Measurements from ENCODE around the gene PHF21A. TPM values are rescaled to one million over a fixed set of nuclear protein-coding genes. Genes with fewer than 3 reads are reported as not detected.
A peak's percentile ranks its signal among the peaks of the same experiment; 100 is the strongest.
"Not testable (repeated sequence)": the region's sequence is repeated elsewhere in the genome, so short reads cannot be mapped to it uniquely, and the experiment has no call there.

Gene PHF21A
- total RNA-seq, 4 donors from 2014 or later: 30.4 to 58.5 (median 49.4) TPM

GRCh38 chr11:45984192-45984591, 137.1 kb downstream of the PHF21A start:
- 74 to 80% methylated on average over 9 of the region's 9 CpGs for WGBS, 2 donors
- no peaks in the 10 kb centered on the region for H3K9me3 ChIP-seq
- H3K4me3 ChIP-seq: no peak overlapping the region
- H3K36me3 ChIP-seq: peaks cover 0 to 6% (median 0%) of the 10 kb centered on the region in 3 donors
- TF ChIP-seq EP300 (IDR thresholded peaks at IDR 0.05) (no peak), POLR2A (IDR thresholded peaks at IDR 0.05) (no peak), CTCF (IDR thresholded peaks at IDR 0.05) (no peak)
- DNase-seq (ENCODE audit: low spot score in 2 of 2): no peak
- peaks cover 0 to 25% (median 7%) of the 10 kb centered on the region in 4 donors for H3K4me1 ChIP-seq
- H3K27ac ChIP-seq: no peak overlapping the region
- no peaks in the 10 kb centered on the region for H3K27me3 ChIP-seq

GRCh38 chr11:45983471-45983845, 137.8 kb downstream of the PHF21A start:
- peaks cover 0 to 13% (median 4%) of the 10 kb centered on the region in 3 donors for H3K36me3 ChIP-seq
- WGBS, 2 donors: 51 to 68% methylated on average over 4 of the region's 4 CpGs
- H3K4me1 ChIP-seq: peaks cover 0 to 25% (median 7%) of the 10 kb centered on the region in 4 donors
- peak overlapping the region in 2 of 4 donors; percentile 20 to 54 for H3K27ac ChIP-seq
- H3K9me3 ChIP-seq: no peaks in the 10 kb centered on the region
- no peak overlapping the region for H3K4me3 ChIP-seq
- H3K27me3 ChIP-seq: no peaks in the 10 kb centered on the region
- no peak for DNase-seq (ENCODE audit: low spot score in 2 of 2)
- TF ChIP-seq POLR2A (IDR thresholded peaks at IDR 0.05) (no peak), EP300 (IDR thresholded peaks at IDR 0.05) (no peak), CTCF (IDR thresholded peaks at IDR 0.05) (no peak)

GRCh38 chr11:45982656-45983470, 138.4 kb downstream of the PHF21A start:
- H3K36me3 ChIP-seq: peaks cover 0 to 19% (median 10%) of the 10 kb centered on the region in 3 donors
- no peaks in the 10 kb centered on the region for H3K27me3 ChIP-seq
- H3K27ac ChIP-seq: peak overlapping the region in 2 of 4 donors; percentile 20 to 54
- no peaks in the 10 kb centered on the region for H3K9me3 ChIP-seq
- no peak for DNase-seq (ENCODE audit: low spot score in 2 of 2)
- H3K4me1 ChIP-seq: peaks cover 0 to 25% (median 7%) of the 10 kb centered on the region in 4 donors
- no peak overlapping the region for H3K4me3 ChIP-seq
- TF ChIP-seq CTCF (IDR thresholded peaks at IDR 0.05) (no peak), POLR2A (IDR thresholded peaks at IDR 0.05) (no peak), EP300 (IDR thresholded peaks at IDR 0.05) (peak in 1 of 2 donors; percentile 14)
- 23 to 38% methylated on average over 8 of the region's 8 CpGs for WGBS, 2 donors

GRCh38 chr11:45981826-45982225, 139.4 kb downstream of the PHF21A start:
- DNase-seq (ENCODE audit: low spot score in 2 of 2); H3K4me3 ChIP-seq; H3K27ac ChIP-seq; H3K27me3 ChIP-seq; H3K9me3 ChIP-seq: not testable (repeated sequence)
- 56 to 62% methylated on average over 5 of the region's 5 CpGs for whole genome bisulfite sequencing, 2 donors
- Histone ChIP-seq H3K4me1 (peaks cover 0 to 25% (median 7%) of the 10 kb centered on the region in 4 donors), H3K36me3 (peaks cover 0 to 28% (median 10%) of the 10 kb centered on the region in 3 donors)

- Histone ChIP-seq H3K9me3 (no peaks in the 10 kb centered on the region), H3K36me3 (peaks cover 0 to 47% (median 10%) of the 10 kb centered on the region in 3 donors), H3K4me3 (no peak overlapping the region), H3K4me1 (no peaks in the 10 kb centered on the region), H3K27ac (no peak overlapping the region), H3K27me3 (no peaks in the 10 kb centered on the region)
- DNase-seq (ENCODE audit: low spot score in 2 of 2): no peak
- 91 to 95% methylated on average over 1 of the region's 1 CpG for WGBS, 2 donors
- no peak for TF ChIP-seq CTCF (IDR thresholded peaks at IDR 0.05)
- no peak for TF ChIP-seq POLR2A (IDR thresholded peaks at IDR 0.05)
- TF ChIP-seq EP300 (IDR thresholded peaks at IDR 0.05): no peak
Measured at GRCh38 chr11:45974806-45975205, 146.4 kb downstream of the PHF21A start.
